Lung (tissue), 12 donors: ENCODE results near the gene SLC25A2. TPM values are rescaled to one million over a fixed set of nuclear protein-coding genes. Genes with fewer than 3 reads are reported as not detected.

Source experiments
- ATAC-seq: fragments of 200-7000 bp; cut with Tn5 transposase; one replicate; pipeline ENCODE4 v1.9.1; 2020; ENCODE audit warnings: moderate number of reproducible peaks; ENCODE audit not compliant: insufficient read depth, low FRiP score
- DNase-seq, 3 donors: peaks; one replicate each; pipeline ENCODE4 v3.0.0-alpha.2; 2013 to 2017
- H3K27ac ChIP-seq, 2 donors: one replicate each; pipeline ENCODE4 v1.5.1; 2013; ENCODE audit warnings: mild to moderate bottlenecking in 2 of 2, moderate library complexity in 2 of 2, control low read depth in 1 of 2, inconsistent platforms in 1 of 2, low read depth in 1 of 2, low read length in 1 of 2
- H3K27me3 ChIP-seq, 3 donors: one replicate each; pipeline ENCODE4 v1.5.1; 2013; ENCODE audit warnings: low read length in 2 of 3; ENCODE audit not compliant: control insufficient read depth in 3 of 3, insufficient read depth in 3 of 3
- H3K36me3 ChIP-seq, 4 donors: one replicate each; pipeline ENCODE4 v1.5.1; 2013; ENCODE audit warnings: low read length in 4 of 4, mild to moderate bottlenecking in 1 of 4, moderate library complexity in 1 of 4; ENCODE audit not compliant: control insufficient read depth in 4 of 4, insufficient read depth in 4 of 4
- H3K4me1 ChIP-seq, 5 donors: one replicate each; pipeline ENCODE4 v1.5.1; 2013; ENCODE audit warnings: low read length in 5 of 5, mild to moderate bottlenecking in 2 of 5, moderate library complexity in 1 of 5; ENCODE audit not compliant: control insufficient read depth in 5 of 5, insufficient read depth in 5 of 5
- H3K4me3 ChIP-seq: one replicate; pipeline ENCODE4 v1.5.1; 2013; ENCODE audit warnings: mild to moderate bottlenecking, control low read depth, moderate library complexity
- H3K9ac ChIP-seq, 2 donors: one replicate each; pipeline ENCODE4 v1.5.1; 2013; ENCODE audit warnings: low read length in 2 of 2, control low read depth in 1 of 2; ENCODE audit not compliant: insufficient read depth in 1 of 2
- H3K9me3 ChIP-seq, 4 donors: one replicate each; pipeline ENCODE4 v1.5.1; 2013; ENCODE audit warnings: low read length in 3 of 4, mild to moderate bottlenecking in 1 of 4, moderate library complexity in 1 of 4; ENCODE audit not compliant: control insufficient read depth in 4 of 4, insufficient read depth in 3 of 4
- CTCF ChIP-seq: IDR thresholded peaks from 2 replicates; pipeline ENCODE4 v1.5.1; 2012; ENCODE audit warnings: mild to moderate bottlenecking; ENCODE audit errors: control extremely low read depth, extremely low read depth
- WGBS, 2 donors: extraction: QIAGEN DNeasy Blood & Tissue Kit; methylation state at CpG; one replicate each; pipeline ENCODE4 v1.1.7; 2013; 5-methylcytosine and 5-hydroxymethylcytosine counted together
- polyA plus RNA-seq, 2 donors: library from polyadenylated mRNA; stranded (reverse); fragments of 200-250 nt; gene quantifications; one replicate each; pipeline ENCODE4 v1.2.1, GENCODE V29; 2013
- total RNA-seq, 2 donors: library from RNA; depleted of rRNA in 1 of 2; stranded (reverse); fragments of >200 nt in 1 of 2; gene quantifications; one replicate each; pipeline ENCODE4 v1.2.1, GENCODE V29; 2014 to 2021
- donor health status: control.
- donor health status: control.
- donor health status: Bipolar disorder and iron deficiency.
- donor health status: healthy.
- donor health status: DM: yes; HTN: yes; CAD: no.

SLC25A2 gene
- total and polyA plus RNA-seq, 4 donors: 0.05 to 0.83 (median 0.19) TPM

- no peak for TF ChIP-seq CTCF
- 64% methylated on average over 5 of the region's 5 CpGs for WGBS, 2 donors
- Histone ChIP-seq H3K27me3 (no peaks in the 10 kb centered on the region), H3K9ac (no peak overlapping the region), H3K4me3 (no peak overlapping the region), H3K4me1 (no peaks in the 10 kb centered on the region), H3K36me3 (peaks cover 0 to 6% (median 0%) of the 10 kb centered on the region in 4 donors), H3K27ac (no peak overlapping the region), H3K9me3 (peaks cover 14 to 66% (median 42%) of the 10 kb centered on the region in 4 donors)
- DNase-seq: peak in 1 of 3 donors; percentile 3
- ATAC-seq: no peak
These were observed 43.2 kb downstream of the SLC25A2 start for GRCh38 chr5:141260458-141261237.

DNA sequence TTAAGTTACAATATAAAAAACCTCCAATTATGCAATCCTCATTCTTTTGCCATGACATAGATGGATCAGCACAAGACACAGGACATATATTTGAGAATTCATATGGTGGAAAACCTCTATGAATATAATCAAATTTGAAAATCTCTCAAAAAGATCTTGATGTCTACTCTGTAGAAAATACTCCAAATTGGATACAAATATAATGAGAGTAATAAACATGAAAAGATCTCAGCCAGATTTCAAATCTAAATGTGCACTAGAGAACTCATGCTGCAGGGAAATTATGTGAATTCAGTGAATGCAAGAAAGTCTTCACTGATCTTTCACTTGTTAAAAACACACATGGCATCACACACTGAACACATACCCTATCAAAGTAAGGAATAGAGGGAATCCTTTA lies 44.9 kb downstream of the SLC25A2 start:
- no peak overlapping the region for H3K4me3 ChIP-seq
- no peaks in the 10 kb centered on the region for H3K27me3 ChIP-seq
- H3K27ac ChIP-seq: no peak overlapping the region
- peaks cover 17 to 63% (median 43%) of the 10 kb centered on the region in 4 donors for H3K9me3 ChIP-seq
- no peak for TF ChIP-seq CTCF
- H3K36me3 ChIP-seq: peaks cover 0 to 2% (median 0%) of the 10 kb centered on the region in 4 donors
- no peak for ATAC-seq
- no peaks in the 10 kb centered on the region for H3K4me1 ChIP-seq
- no peak for DNase-seq
- H3K9ac ChIP-seq: no peak overlapping the region

DNA sequence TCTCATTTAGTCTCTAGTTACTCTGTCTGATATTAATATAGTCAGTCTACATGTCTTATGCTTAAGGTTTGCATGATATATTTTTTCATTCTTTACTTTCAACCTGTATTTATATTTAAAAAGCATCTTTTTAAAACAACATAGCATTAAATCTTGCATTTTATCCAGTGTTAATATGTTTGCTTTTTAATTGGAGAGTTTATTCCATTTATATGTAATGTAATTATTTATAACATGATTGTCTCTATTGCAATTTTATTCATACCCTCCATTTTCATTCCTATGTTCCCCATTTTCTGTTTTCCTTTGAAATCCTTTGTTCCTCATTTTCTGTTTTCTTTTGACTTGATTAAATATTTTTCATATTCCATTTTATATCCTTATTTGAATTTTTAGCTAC lies 45.4 kb downstream of the SLC25A2 start:
- TF ChIP-seq CTCF: no peak
- no peak overlapping the region for H3K9ac ChIP-seq

More for the DNA sequence above, 45.4 kb downstream of the SLC25A2 start:
- Histone ChIP-seq H3K9me3 (peaks cover 17 to 64% (median 42%) of the 10 kb centered on the region in 4 donors), H3K27me3 (no peaks in the 10 kb centered on the region), H3K36me3 (peaks cover 0 to 2% (median 0%) of the 10 kb centered on the region in 4 donors), H3K27ac (no peak overlapping the region), H3K4me1 (no peaks in the 10 kb centered on the region), H3K4me3 (no peak overlapping the region)
- no peak for ATAC-seq
- no peak for DNase-seq

Other genes starting within 250 kb of the SLC25A2 start
Only the 30 nearest of the 38 such genes appear.
- gene PCDHB7, start 131.4 kb downstream of the SLC25A2 start, total RNA-seq: 1 to 10 TPM; 2.8 to 4.7 TPM
- gene PCDHB7, start 131.4 kb downstream of the SLC25A2 start, polyA plus RNA-seq: under 1 TPM; 0.31 to 0.87 TPM
- 1 to 10 TPM; 2.1 to 3.5 TPM for gene PCDHB8, start 126.3 kb downstream of the SLC25A2 start, total RNA-seq
- gene PCDHB8, start 126.3 kb downstream of the SLC25A2 start, polyA plus RNA-seq: under 1 TPM; 0.04 to 0.52 TPM
- gene PCDHB16, start 121.7 kb downstream of the SLC25A2 start, total RNA-seq: 1 to 10 TPM; 3.6 to 9.2 TPM
- gene PCDHB16, start 121.7 kb downstream of the SLC25A2 start, polyA plus RNA-seq: 1 to 10 TPM in 1 of 2 donors, under 1 TPM in 1; 0.87 to 1.0 TPM
- 1 to 10 TPM; 1.8 to 3.1 TPM for gene PCDHB9, start 116.9 kb downstream of the SLC25A2 start, total RNA-seq
- under 1 TPM; 0.37 to 0.38 TPM for gene PCDHB9, start 116.9 kb downstream of the SLC25A2 start, polyA plus RNA-seq
- gene PCDHB10, start 111.7 kb downstream of the SLC25A2 start, total RNA-seq: 1 to 10 TPM; 1.9 to 6.3 TPM
- under 1 TPM; 0.53 to 0.63 TPM for gene PCDHB10, start 111.7 kb downstream of the SLC25A2 start, polyA plus RNA-seq
- 1 to 10 TPM; 2.2 to 9.6 TPM for gene PCDHB11, start 104.4 kb downstream of the SLC25A2 start, total RNA-seq
- gene PCDHB11, start 104.4 kb downstream of the SLC25A2 start, polyA plus RNA-seq: under 1 TPM; 0.44 to 0.53 TPM
- 10 to 100 TPM in 1 of 2 donors, 1 to 10 TPM in 1; 2.8 to 10.1 TPM for gene PCDHB12, start 95.3 kb downstream of the SLC25A2 start, total RNA-seq
- under 1 TPM; 0.47 to 0.71 TPM for gene PCDHB12, start 95.3 kb downstream of the SLC25A2 start, polyA plus RNA-seq
- gene PCDHB13, start 90.1 kb downstream of the SLC25A2 start, total RNA-seq: 1 to 10 TPM; 3.3 to 7.7 TPM
- gene PCDHB13, start 90.1 kb downstream of the SLC25A2 start, polyA plus RNA-seq: under 1 TPM; 0.58 to 0.59 TPM
- gene PCDHB14, start 80.7 kb downstream of the SLC25A2 start, total RNA-seq: 10 to 100 TPM in 1 of 2 donors, 1 to 10 TPM in 1; 2.8 to 10.6 TPM
- 1 to 10 TPM in 1 of 2 donors, under 1 TPM in 1; 0.67 to 1.2 TPM for gene PCDHB14, start 80.7 kb downstream of the SLC25A2 start, polyA plus RNA-seq
- 1 to 10 TPM; 3.2 to 8.0 TPM for gene PCDHB15, start 58.7 kb downstream of the SLC25A2 start, total RNA-seq
- gene PCDHB15, start 58.7 kb downstream of the SLC25A2 start, polyA plus RNA-seq: 1 to 10 TPM; 1.4 to 1.8 TPM
- 10 to 100 TPM; 51.4 to 97.1 TPM for gene TAF7, start 16.7 kb upstream of the SLC25A2 start, total RNA-seq
- gene TAF7, start 16.7 kb upstream of the SLC25A2 start, polyA plus RNA-seq: 10 to 100 TPM; 29.9 to 76.2 TPM
- under 1 TPM; 0.57 to 0.71 TPM for gene PCDHGA1, start 26.5 kb upstream of the SLC25A2 start, total RNA-seq
- under 1 TPM; 0.15 to 0.16 TPM for gene PCDHGA1, start 26.5 kb upstream of the SLC25A2 start, polyA plus RNA-seq
- gene PCDHGA2, start 34.7 kb upstream of the SLC25A2 start, total RNA-seq: 1 to 10 TPM; 5.5 to 7.7 TPM
- 1 to 10 TPM in 1 of 2 donors, under 1 TPM in 1; 0.39 to 1.1 TPM for gene PCDHGA2, start 34.7 kb upstream of the SLC25A2 start, polyA plus RNA-seq
- gene PCDHGA3, start 39.8 kb upstream of the SLC25A2 start, total RNA-seq: 1 to 10 TPM; 2.1 to 5.1 TPM
- under 1 TPM; 0.26 to 0.45 TPM for gene PCDHGA3, start 39.8 kb upstream of the SLC25A2 start, polyA plus RNA-seq
- gene PCDHGB1, start 46.0 kb upstream of the SLC25A2 start, total RNA-seq: 1 to 10 TPM; 2.4 to 8.4 TPM
- gene PCDHGB1, start 46.0 kb upstream of the SLC25A2 start, polyA plus RNA-seq: under 1 TPM; 0.17 to 0.20 TPM
- gene PCDHGA4, start 51.0 kb upstream of the SLC25A2 start, total RNA-seq: 1 to 10 TPM; 4.6 to 7.0 TPM
- gene PCDHGA4, start 51.0 kb upstream of the SLC25A2 start, polyA plus RNA-seq: under 1 TPM; 0.35 to 0.48 TPM
- 10 to 100 TPM in 1 of 2 donors, 1 to 10 TPM in 1; 4.6 to 10.1 TPM for gene PCDHGB2, start 55.9 kb upstream of the SLC25A2 start, total RNA-seq
- gene PCDHGB2, start 55.9 kb upstream of the SLC25A2 start, polyA plus RNA-seq: under 1 TPM; 0.28 to 0.48 TPM
- gene PCDHGA5, start 60.1 kb upstream of the SLC25A2 start, total RNA-seq: 1 to 10 TPM; 2.9 to 9.3 TPM
- gene PCDHGA5, start 60.1 kb upstream of the SLC25A2 start, polyA plus RNA-seq: under 1 TPM; 0.31 to 0.32 TPM
- gene PCDHGB3, start 66.2 kb upstream of the SLC25A2 start, total RNA-seq: 1 to 10 TPM; 3.2 to 7.9 TPM
- under 1 TPM; 0.18 to 0.24 TPM for gene PCDHGB3, start 66.2 kb upstream of the SLC25A2 start, polyA plus RNA-seq
- gene PCDHGA6, start 69.8 kb upstream of the SLC25A2 start, total RNA-seq: 1 to 10 TPM; 4.9 to 8.5 TPM
- under 1 TPM; 0.59 to 0.96 TPM for gene PCDHGA6, start 69.8 kb upstream of the SLC25A2 start, polyA plus RNA-seq
- 1 to 10 TPM; 2.9 to 6.3 TPM for gene PCDHGA7, start 78.7 kb upstream of the SLC25A2 start, total RNA-seq
- under 1 TPM; 0.23 to 0.30 TPM for gene PCDHGA7, start 78.7 kb upstream of the SLC25A2 start, polyA plus RNA-seq
- gene PCDHGB4, start 83.6 kb upstream of the SLC25A2 start, total RNA-seq: 10 to 100 TPM in 1 of 2 donors, 1 to 10 TPM in 1; 6.9 to 12.1 TPM
- 1 to 10 TPM in 1 of 2 donors, under 1 TPM in 1; 0.31 to 1.0 TPM for gene PCDHGB4, start 83.6 kb upstream of the SLC25A2 start, polyA plus RNA-seq
- gene PCDHGA8, start 88.6 kb upstream of the SLC25A2 start, total RNA-seq: 1 to 10 TPM; 1.9 to 7.3 TPM
- under 1 TPM; 0.06 to 0.18 TPM for gene PCDHGA8, start 88.6 kb upstream of the SLC25A2 start, polyA plus RNA-seq
- 10 to 100 TPM in 1 of 2 donors, 1 to 10 TPM in 1; 10.0 to 14.3 TPM for gene PCDHGB5, start 93.9 kb upstream of the SLC25A2 start, total RNA-seq
- gene PCDHGB5, start 93.9 kb upstream of the SLC25A2 start, polyA plus RNA-seq: 1 to 10 TPM; 1.2 to 2.5 TPM
- gene PCDHGA9, start 98.7 kb upstream of the SLC25A2 start, total RNA-seq: 10 to 100 TPM in 1 of 2 donors, 1 to 10 TPM in 1; 4.8 to 13.8 TPM
- gene PCDHGA9, start 98.7 kb upstream of the SLC25A2 start, polyA plus RNA-seq: under 1 TPM; 0.59 to 0.90 TPM
- gene PCDHGB6, start 104.0 kb upstream of the SLC25A2 start, total RNA-seq: 10 to 100 TPM in 1 of 2 donors, 1 to 10 TPM in 1; 6.1 to 11.6 TPM
- 1 to 10 TPM; 1.1 to 2.2 TPM for gene PCDHGB6, start 104.0 kb upstream of the SLC25A2 start, polyA plus RNA-seq
- gene PCDHGA10, start 108.9 kb upstream of the SLC25A2 start, total RNA-seq: 10 to 100 TPM in 1 of 2 donors, 1 to 10 TPM in 1; 5.7 to 12.9 TPM
- under 1 TPM; 0.89 to 0.96 TPM for gene PCDHGA10, start 108.9 kb upstream of the SLC25A2 start, polyA plus RNA-seq
- gene PCDHGB7, start 113.6 kb upstream of the SLC25A2 start, total RNA-seq: 10 to 100 TPM; 16.6 to 18.1 TPM
- gene PCDHGB7, start 113.6 kb upstream of the SLC25A2 start, polyA plus RNA-seq: 1 to 10 TPM; 1.6 to 4.7 TPM
- gene PCDHGA11, start 117.0 kb upstream of the SLC25A2 start, total RNA-seq: 10 to 100 TPM in 1 of 2 donors, 1 to 10 TPM in 1; 3.8 to 11.1 TPM
- gene PCDHGA11, start 117.0 kb upstream of the SLC25A2 start, polyA plus RNA-seq: under 1 TPM; 0.65 to 0.81 TPM
- 1 to 10 TPM; 5.6 to 7.9 TPM for gene PCDHGA12, start 126.5 kb upstream of the SLC25A2 start, total RNA-seq
- gene PCDHGA12, start 126.5 kb upstream of the SLC25A2 start, polyA plus RNA-seq: 1 to 10 TPM; 1.2 to 1.6 TPM